ENCODE results near the gene C16orf54.
"Not testable (repeated sequence)": the region's sequence is repeated elsewhere in the genome, so short reads cannot be mapped to it uniquely, and the experiment has no call there.

C16orf54 gene

DNA sequence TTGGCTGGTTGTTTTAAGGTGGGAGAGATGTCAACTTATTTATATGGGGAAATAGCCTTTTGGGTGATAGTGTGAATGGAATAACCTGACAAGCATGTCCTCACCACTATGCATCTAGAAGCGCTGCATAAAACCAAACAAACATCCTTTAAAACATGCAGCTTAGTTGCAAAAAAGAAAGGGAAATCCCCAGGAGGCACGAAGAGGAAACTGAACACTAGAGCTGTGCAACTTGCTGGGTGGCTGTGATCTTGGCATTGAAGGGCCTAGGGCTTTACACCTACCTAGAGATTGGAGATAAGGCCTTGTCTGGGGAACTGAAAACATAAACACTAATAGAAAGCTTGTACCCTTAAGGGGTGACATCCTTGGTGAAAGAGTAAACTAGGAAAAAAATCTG is 7.3 kb downstream of the C16orf54 start:
- peak; percentile 75 to 85 for DNase-seq

DNA sequence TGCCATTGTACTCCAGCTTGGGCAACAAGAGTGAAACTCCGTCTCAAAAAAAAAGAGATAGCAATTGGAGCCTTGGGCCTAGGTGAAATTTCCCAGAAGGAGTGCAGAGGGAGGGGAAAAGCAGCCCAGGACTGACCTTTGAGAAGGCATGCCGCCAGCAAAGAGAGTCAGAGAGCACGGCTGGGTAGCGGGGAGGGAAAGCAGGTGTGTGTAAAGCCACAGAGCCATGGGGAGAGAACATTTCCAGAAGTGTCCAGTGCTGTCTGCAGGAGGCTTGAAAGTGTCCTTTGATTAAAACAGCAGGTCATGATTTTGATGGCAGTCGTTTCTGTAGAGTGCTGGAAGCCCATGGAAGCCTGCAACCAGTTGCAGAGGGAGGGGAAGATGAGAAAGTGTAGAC is 8.1 kb downstream of the C16orf54 start:
- DNase-seq, result no peak

DNA sequence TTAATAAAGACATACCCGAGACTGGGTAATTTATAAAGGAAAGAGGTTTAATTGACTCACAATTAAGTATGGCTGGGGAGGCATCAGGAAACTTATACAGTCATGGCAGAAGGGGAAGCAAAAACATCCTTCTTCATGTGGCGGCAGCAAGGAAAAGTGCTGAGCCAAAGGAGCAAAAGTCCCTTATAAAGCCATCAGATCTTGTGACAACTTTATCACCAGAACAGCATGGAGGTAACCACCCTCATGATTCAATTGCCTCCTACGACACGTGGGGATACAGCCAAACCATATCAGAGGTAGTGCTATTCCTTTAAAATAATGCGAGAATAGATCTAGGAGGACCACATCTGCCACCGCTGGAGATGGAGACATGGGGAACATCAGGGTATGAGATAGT is 9.0 kb downstream of the C16orf54 start:
- DNase-seq, result peak in 1 of 2 donors; percentile 35

DNA sequence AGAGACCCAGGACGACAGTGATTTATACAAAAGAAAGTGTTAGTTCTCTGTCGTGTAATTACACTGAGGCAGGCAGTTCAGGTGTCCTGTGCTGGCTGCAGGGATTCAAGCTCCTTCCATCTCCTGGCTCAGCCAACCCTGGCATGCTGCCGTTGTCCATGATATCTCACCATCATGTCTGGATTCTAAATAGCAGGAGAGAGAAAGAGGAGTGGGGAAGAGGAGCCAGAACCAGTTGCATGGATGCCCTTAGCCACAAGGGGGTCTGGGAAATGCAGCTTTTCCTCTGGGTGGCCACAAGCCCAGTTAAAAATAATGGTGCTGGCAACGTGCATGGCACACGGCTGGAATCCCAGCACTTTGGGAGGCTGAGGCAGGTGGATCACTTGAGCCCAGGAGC is 9.7 kb downstream of the C16orf54 start:
- no peak for DNase-seq

DNA sequence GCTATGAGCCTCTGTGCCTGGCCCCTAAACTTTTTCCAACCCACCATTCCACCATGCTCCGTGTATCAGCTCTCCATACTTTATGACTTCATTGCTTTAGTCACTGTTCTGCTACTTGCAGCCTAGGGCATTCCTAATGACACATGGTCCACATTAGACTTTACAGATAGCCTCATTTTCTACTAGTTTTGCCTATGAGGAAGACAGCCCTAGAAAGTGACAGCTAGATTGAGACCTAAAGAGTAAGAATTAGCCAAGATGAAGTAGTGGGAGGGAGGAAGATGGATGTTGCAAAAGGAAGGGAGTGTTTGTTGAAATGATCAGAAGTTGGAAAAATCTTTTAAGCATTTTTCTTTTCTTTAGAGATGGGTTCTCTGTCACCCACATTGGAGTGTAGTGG is 11.0 kb downstream of the C16orf54 start:
- DNase-seq, result no peak

DNA sequence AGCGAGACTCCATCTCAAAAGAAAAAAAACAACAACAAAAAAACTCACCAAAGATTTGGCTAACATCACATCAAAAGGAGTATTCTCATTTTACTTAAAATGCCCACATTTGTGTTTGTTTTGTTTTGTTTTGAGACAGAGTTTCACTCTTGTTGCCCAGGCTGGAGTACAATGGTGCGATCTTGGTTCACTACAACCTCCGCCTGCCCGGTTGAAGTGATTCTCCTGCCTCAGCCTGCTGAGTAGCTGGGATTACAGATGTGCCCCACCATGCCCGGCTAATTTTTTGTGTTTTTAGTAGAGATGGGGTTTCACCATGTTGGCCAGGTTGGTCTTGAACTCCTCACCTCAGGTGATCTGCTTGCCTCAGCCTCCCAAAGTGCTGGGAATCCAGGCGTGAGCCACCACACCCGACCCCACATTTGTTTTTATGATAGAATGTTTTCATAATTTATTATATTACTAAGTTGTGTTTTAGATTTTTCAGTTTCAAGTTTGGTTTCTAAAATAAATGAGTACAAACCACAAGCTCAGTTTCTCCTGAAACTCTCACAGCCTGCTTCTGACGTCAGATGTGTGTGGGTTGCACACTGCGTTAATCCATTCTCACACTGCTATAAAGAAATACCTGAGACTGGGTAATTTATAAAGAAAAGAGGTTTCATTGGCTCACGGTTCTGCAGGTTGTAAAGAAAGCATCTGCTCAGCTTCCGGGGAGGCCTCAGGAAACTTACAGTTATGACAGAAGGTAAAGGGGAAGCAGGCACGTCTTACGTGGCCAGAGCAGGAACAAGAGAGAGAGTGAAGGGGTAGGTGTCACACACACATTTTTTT is 13.8 kb downstream of the C16orf54 start:
- DNase-seq, result peak; percentile 35 to 39

DNA sequence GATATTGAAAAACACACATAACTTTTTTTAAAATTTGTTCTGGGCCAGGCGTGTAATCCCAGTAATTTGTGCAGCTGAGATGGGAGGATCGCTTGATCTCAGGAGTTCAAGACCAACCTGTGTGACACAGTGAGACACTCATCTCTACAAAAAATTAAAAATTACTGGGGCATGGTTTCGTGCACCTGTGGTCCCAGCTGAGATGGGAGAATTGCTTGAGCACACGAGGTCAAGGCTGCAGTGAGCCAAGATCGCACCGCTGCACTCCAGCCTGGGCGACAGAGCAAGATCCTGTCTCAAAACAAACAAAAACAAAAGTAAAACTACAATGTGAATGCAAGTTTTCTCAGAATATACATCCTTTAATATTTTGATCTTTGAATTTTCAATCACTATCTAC is 15.1 kb downstream of the C16orf54 start:
- no peak for DNase-seq

DNA sequence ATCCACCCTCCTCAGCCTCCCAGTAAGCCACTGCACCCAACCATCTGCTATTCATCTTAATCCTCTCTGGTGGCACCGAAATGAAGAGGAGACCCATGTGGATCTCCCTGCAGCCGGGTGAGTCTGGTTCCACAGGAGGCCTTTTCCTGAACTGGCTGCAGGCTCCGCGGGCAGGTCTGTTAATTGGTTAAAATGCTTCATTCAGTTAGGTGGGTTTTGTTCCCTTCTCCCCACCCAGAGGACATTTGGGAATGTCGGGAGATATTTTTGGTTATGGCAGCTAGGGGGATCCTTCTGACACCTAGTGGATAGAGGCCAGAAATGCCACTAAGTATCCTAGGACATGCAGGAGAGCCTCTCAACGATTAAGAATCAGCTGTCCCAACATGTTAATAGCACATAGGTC is 16.7 kb downstream of the C16orf54 start:
- no peak for DNase-seq

DNA sequence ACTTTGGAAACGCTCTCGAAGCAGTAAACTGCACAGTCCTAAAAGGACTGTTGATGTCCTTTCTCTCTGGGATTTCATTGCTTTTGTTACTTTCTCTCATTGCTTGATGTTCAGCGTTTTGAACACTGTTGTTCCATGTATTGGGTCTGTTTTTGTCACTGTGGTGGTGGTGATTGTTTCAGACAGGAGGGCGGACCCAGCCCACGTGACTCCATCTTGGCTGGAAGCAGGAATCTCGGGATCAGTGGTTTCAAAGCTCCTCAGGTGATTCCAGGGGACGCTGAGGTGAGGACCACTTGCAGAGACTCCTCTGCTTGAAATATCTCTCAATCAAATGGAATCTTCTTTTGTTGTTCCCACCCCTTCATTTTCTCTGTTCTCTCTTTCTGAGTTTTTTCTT is 18.3 kb downstream of the C16orf54 start:
- DNase-seq, result no peak

DNA sequence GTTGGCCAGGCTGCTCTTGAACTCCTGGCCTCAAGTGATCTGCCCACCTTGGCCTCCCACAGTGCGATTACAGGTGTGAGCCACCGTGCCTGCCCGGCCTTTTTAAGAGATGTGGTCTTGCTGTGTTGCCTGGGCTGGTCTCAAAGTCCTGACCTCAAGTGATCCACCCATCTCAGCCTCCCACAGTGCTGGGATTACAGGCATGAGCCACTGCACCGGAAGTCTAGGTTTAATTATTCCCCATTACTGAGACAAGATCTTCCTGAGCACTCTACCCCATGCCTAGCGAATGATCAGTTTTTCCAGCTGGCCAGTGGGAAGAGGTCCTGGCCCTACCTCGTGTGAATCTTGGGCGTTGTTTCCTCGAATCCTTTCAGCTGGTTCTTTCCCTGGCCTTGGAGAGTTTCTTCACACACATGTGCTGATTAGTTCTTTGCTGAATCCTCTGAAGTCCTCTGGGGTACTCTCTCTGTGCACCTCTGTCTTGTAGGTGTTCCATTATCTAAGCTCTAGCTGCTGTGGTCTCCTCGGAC is 18.9 kb downstream of the C16orf54 start:
- no peak for DNase-seq

DNA sequence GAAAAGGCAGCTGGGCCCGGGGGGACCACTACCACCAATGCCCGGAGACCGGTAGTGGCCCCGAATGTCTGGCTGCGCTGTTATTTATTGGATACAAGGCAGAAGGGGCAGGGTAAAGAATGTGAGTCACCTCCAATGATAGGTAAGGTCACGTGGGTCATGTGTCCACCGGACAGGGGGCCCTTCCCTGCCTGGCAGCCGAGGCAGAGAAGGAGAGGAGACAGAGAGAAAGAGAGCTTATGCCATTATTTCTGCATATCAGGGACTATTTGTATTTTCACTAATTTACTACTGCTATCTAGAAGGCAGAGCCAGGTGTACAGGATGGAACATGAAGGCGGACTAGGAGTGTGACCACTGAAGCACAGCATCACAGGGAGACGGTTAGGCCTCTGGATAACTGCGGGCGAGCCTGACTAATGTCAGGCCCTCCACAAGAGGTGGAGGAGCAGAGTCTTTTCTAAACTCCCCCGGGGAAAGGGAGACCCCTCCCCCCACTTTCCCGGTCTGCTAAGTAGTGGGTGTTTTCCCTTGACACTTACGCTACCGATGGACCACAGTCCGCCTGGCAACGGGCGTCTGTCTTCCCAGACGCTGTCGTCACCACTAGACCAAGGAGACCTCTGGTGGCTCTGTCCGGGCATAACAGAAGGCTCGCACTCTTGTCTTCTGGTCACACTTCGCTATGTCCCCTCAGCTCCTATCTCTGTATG is 24.5 kb downstream of the C16orf54 start:
- peak; percentile 57 to 69 for DNase-seq

DNA sequence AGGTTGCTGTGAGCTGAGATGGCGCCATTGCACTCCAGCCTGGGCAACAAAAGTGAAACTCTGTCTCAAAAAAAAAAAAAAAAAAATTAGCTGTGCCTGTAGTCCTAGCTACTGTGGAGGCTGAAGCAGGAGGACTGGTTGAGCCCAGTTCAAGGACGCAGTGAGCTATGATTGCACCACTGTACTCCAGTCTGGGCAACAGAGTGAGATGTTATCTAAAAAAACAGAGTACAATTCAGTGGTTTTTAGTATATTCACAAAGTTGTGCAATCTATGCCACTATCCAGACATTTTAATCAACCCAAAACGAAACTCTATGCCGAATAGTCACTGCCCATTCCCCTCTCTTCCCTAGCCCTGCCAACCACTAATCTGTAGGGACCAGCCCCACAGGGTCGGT is 25.1 kb downstream of the C16orf54 start:
- no peak for DNase-seq

DNA sequence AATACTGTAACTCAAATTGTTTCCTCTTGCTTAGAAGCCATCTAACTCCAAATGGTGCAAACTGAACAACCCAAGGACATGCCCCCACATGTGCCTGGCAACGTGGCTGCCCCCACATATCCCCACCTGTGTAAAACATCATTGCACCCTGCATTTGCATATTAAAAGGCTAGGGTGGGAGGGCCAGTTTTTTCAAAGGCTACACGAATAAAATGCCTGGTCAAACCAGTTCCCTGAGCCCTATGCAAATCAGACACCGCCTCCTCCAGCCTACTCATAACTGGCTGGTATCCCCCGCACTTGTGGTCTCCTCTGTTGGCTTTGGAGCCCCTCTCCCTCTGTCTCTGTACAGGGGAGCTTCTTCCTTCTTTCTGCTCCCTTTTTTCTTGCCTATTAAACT is 26.7 kb downstream of the C16orf54 start:
- DNase-seq, result no peak

DNA sequence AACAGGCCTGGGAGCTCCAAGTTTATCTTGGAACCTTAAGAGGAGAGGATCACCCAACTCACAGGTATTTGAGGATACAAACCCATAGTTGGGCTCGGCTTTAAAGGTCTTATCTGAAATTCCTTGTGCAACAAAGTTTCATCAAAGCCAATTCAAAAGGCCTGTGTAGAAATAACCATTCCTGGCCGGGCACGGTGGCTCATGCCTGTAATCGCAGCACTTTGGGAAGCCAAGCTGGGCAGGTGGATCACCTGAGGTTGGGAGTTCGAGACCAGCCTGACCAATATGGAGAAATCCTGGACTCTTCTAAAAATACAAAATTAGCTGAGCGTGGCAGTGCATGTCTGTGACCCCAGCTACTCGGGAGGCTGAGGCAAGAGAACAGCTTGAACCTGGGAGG is 28.7 kb downstream of the C16orf54 start:
- DNase-seq, result no peak

DNA sequence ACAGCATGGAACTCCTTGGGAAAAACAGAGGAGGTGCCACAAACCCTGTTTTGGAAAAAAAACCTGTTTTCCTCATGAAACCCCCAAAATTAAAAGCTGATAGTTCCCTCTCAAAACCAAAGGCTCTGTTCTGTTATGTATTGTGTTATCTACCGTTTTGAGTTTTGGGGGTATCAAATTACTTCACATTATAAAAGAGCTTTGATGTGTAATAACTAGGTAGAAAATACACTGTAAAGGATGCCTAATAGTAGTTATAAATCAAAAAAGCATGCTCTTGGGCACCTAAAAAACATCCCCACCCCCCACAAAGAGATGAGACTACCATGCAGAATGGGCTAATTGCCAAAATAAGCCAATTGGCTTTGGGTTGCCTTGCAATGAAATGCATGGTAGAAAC is 30.8 kb downstream of the C16orf54 start:
- DNase-seq, result no peak

DNA sequence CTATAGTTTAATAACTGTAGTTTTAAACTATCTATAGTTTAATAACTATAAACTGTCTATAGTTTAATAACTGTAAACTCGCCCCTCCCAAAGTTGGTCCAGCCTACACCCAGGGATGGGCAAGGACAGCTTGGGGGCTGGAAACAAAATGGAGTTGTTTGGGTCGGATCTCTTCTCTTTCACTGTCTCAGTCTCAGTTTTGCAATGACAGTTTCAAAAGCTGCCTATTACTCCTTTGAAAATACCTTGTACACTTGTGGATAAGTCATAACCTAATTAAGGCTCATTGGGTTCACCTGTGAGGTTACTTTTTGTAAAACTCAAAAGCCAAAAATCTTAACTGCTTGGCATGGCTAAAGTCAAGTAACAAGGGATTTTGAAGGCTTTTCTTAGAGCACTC is 31.4 kb downstream of the C16orf54 start:
- no peak for DNase-seq

DNA sequence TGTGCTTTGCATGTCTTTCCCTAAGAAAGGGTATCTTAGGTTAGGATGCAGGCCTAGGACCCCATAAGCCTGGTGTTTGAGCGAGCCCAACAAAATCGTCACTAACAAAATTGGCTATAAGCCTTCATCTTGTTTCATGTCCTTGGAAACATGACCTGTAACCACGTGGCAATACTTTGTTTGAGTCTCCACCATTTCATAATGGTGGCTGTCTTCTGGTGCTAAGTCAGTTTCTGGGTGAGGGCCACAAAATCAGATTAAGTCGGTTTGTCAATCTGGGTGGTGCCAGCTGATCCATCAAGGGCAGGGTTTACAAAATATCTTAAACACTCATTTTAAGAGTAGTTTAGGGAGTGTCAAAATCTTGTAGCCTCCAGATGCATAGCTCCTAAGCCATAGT is 33.0 kb downstream of the C16orf54 start:
- DNase-seq, result no peak

DNA sequence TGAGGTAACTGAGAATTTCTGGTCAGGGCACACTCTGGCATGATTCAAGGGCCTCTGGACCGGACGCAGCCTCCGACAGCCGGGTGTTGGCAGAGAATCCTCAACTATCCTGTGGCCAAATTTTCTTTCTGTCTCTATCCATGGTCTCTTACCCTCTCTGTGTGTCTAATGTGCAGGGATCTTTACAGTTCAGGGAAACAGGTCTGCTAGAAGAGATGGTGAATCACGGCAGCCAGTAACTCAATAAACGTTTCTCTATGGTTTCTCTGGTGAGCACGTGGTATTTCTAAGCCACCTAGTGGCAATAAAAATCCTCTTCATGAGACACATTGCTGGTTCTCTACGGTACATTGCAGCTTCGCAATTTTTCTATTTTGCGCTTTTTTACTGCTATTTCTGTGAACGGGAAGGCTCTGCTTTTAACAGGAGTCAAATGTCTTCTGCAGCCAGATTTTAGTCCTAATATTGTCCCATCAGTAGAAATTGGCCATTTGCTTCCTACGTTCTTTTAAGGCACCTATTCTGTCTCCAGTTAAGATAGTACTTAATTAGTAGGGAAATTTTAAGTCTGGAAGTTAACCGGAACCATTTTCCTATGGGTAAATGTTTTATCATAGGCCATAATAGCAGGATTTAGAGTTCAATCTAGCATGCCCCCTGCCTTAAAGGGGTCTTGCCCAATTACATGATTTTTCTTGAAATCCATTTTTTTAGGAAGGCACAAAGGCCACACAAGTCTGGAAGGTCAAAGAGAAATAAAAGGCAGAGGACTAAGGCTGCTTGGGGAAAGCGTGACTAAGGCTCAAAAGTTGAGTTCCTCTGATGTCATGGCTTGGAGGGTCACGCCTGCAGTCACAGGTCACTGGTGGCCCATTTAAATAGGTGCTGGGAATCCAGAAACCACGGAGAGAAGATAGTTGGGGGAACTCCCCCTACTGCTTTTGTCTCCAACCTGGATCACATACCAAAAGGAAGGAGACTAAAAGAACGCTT is 35.3 kb downstream of the C16orf54 start:
- DNase-seq, result peak; percentile 46 to 75

DNA sequence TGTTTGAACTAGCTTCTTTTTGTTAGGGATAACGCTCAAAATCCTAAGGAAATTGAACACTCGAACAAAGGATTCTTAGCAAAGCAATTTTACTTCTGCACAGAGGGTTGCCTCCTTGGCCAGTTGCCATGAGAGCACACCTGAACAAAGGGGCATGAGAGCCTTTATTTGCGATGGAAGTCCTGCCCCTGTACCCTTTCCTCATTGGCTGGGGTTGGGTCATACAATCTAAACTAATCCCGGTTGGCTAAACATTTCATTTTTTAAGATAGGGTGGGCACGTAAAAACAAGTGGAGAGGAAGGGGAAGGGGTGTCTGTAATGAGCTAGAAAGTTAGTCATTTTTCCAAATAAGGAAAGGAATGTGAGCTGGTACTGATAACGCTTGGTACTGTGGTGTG is 36.1 kb downstream of the C16orf54 start:
- DNase-seq, result not testable (repeated sequence)

DNA sequence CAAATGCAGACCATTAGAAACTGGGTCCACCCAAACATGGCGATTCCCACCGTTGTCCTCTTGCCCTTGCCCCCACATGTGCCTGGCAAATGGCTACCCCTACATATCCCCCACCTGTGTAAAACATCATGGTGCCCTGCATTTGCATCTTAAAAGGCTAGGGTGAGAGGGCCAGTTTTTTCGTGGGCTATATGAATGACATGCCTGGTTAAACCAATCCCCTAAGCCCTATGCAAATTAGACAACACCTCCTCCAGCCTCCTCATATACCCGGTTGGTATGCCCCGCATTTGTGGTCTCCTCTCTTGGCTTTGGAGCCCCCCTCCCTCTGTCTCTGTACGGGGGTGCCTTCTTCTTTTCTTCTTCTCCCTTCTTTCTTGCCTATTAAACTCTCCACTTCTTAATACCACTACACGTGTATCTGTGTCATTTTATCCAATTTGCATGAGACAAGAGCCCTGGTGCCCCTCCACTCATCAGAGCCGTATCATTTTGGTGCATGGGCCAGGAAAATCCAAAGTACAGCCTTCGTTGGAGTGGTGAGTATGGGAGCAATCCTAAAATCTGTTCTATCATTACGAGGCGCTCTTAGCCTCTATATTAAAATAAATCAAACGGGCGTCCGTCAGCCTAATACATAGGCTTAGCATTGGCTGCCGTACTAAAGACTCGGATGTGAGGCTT is 36.7 kb downstream of the C16orf54 start:
- no peak for DNase-seq

DNA sequence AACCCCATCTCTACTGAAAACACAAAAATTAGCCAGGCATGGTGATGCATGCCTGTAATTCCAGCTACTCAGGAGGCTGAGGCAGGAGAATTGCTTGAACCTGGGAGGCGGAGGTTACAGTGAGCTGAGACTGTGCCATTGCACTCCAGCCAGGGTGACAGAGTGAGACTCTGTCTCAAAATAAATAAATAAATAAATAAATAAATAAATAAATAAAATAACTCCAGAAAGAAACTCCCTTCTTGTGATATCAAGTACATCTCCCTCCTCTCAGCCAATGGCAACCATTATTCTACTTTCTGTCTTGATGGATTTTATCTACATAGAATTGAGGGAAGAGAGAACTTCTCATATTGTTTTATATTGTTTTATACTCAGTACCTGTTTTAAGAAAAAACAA is 38.6 kb downstream of the C16orf54 start:
- DNase-seq, result not testable (repeated sequence)

DNA sequence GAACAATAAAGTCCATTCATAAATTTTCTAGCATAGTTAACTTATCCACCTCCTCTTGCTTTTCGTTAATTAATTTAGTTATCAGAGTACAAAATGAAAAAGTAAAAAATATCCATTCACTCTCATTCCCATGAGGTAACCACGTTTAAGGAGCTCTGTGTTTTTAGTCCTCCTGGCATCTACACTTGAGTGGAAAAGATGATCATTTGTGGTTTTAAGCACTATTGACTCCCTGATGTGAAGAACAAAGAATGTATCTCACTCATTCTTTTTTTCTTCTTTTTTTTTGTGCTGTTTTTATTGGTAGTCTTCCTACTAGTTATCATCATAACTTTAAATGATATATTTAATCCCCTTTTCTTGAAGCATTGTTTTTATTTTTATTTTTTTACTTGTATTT is 40.8 kb downstream of the C16orf54 start:
- no peak for DNase-seq

Measured in CD4-positive, alpha-beta T cell treated with Interleukin-1 beta for 1 hour (primary cell).